TTC549 (cell line): ENCODE measurements around the gene ARHGAP42.

Source experiments
- FAIRE-seq: peaks from 2 replicates; lab custom pipeline; 2012; peaks lifted over from hg19 to GRCh38; lab: Jason Lieb, UNC

Gene ARHGAP42

GRCh38 chr11:100801225-100801999, 114.3 kb downstream of the ARHGAP42 start:
- no peak for FAIRE-seq

- no peak for FAIRE-seq
Observed at GRCh38 chr11:100805506-100806199, 118.6 kb downstream of the ARHGAP42 start.

GRCh38 chr11:100806296-100806695, 119.2 kb downstream of the ARHGAP42 start:
- no peak for FAIRE-seq

GRCh38 chr11:100808904-100809491, 121.9 kb downstream of the ARHGAP42 start:
- no peak for FAIRE-seq

- no peak for FAIRE-seq
Observed at GRCh38 chr11:100810146-100810545, 123.1 kb downstream of the ARHGAP42 start.

GRCh38 chr11:100810666-100811065, 123.6 kb downstream of the ARHGAP42 start:
- no peak for FAIRE-seq

GRCh38 chr11:100812517-100812916, 125.4 kb downstream of the ARHGAP42 start:
- FAIRE-seq: no peak

- FAIRE-seq: no peak
Observed at GRCh38 chr11:100815787-100816330, 128.8 kb downstream of the ARHGAP42 start.

GRCh38 chr11:100816823-100817222, 129.7 kb downstream of the ARHGAP42 start:
- no peak for FAIRE-seq

- FAIRE-seq: no peak
Observed at GRCh38 chr11:100817620-100818019, 130.5 kb downstream of the ARHGAP42 start.

- no peak for FAIRE-seq
Observed at GRCh38 chr11:100820621-100821020, 133.5 kb downstream of the ARHGAP42 start.

GRCh38 chr11:100821198-100821597, 134.1 kb downstream of the ARHGAP42 start:
- no peak for FAIRE-seq

GRCh38 chr11:100823360-100823759, 136.3 kb downstream of the ARHGAP42 start:
- FAIRE-seq: no peak

GRCh38 chr11:100824041-100824809, 137.1 kb downstream of the ARHGAP42 start:
- FAIRE-seq: no peak

- no peak for FAIRE-seq
Observed at GRCh38 chr11:100825626-100826025, 138.5 kb downstream of the ARHGAP42 start.

- FAIRE-seq: no peak
Observed at GRCh38 chr11:100827934-100828661, 141.0 kb downstream of the ARHGAP42 start.

- no peak for FAIRE-seq
Observed at GRCh38 chr11:100830274-100830673, 143.2 kb downstream of the ARHGAP42 start.

GRCh38 chr11:100830978-100831732, 144.1 kb downstream of the ARHGAP42 start:
- FAIRE-seq: no peak

- FAIRE-seq: no peak
Observed at GRCh38 chr11:100831929-100832494, 144.9 kb downstream of the ARHGAP42 start.

GRCh38 chr11:100832829-100833228, 145.7 kb downstream of the ARHGAP42 start:
- no peak for FAIRE-seq
